ENCODE measurements around the gene STUM.
A peak's percentile ranks its signal among the peaks of the same experiment; 100 is the strongest.

STUM gene

GRCh38 chr1:226618380-226618779 is 69.8 kb downstream of the STUM start:
- no peak overlapping the region for H3K27ac ChIP-seq
- DNase-seq (ENCODE audit: low read depth, low spot score), result no peak

DNA sequence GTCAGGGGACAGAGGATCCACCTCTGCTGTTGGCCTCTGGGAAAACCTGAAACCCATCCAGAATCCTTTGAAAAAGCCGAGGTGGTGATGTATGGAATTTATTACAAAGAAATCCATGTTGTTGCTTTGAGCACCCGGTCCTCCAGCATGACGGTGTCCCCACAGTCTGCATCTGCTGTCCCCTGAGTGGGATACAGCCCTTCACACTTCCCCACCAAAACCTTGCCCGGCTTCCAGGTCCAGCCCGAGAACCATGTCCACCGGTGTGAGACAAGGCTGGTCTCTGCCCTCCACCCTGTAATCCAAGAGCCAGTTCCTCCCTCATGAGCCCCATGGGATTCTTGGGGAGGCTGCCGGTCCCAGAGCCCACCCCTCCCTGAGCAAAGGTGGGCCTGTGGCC is 70.5 kb downstream of the STUM start:
- no peak overlapping the region for H3K27ac ChIP-seq
- no peak for DNase-seq (ENCODE audit: low read depth, low spot score)

DNA sequence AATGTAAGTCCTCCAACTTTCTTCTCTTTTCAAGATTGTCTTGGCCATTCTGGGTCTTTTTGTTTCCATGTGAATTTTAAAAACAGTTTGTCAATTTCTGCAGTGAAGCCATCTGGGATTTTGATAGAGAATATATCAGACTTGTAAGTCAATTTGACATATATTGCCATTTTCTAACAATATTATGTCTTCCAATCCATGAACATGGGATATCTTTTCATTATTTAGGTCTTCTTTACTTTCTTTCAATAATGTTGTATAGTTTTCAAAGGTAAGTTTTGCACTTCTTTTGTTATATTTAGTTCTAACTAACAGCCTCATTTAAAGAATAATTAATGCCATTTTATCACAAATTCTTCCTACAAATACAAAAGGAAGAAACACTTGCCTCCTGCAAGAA is 73.4 kb downstream of the STUM start:
- DNase-seq (ENCODE audit: low read depth, low spot score), result no peak
- H3K27ac ChIP-seq, result no peak overlapping the region

- DNase-seq (ENCODE audit: low read depth, low spot score), result peak; percentile 49
- peak overlapping the region; percentile 32 for H3K27ac ChIP-seq
Observed at GRCh38 chr1:226624526-226624925, 76.0 kb downstream of the STUM start.

GRCh38 chr1:226625326-226625725 is 76.8 kb downstream of the STUM start:
- no peak for DNase-seq (ENCODE audit: low read depth, low spot score)
- peak overlapping the region; percentile 32 for H3K27ac ChIP-seq

DNA sequence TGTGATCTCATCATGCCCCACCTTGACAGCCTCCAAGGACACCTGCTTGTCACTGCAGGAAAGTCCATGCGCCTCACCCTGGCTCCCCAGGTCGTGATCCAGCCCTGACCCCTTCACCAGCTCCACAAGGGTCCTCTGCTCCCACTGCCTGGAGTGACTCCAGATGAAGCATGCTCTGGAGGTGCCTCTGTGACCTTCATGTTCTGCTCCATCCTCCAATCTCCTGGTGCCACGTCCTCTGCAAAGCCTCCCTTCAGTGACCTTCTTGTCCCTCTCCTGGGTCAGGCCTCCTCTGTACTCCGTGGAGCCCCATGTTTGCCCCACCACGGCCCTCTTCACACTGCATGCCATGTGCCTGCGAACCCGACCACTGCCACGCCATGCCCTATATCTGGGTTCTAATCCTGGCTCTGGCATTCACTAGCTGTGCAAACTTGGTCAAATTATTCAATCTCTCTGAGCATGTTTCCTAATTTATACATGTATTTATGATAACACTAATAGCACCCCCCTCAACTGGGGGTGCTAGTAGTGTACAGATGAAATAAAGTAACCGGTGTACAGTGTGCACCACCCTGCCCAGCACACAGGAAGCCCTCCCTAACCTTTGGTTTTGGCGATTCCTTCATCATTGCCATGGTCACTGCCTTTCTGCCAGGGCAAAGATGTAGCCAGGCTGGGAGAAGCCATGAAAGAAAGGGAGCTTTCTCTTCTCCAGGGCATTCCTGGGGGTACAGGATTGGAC is 77.4 kb downstream of the STUM start:
- no peak overlapping the region for H3K27ac ChIP-seq
- DNase-seq (ENCODE audit: low read depth, low spot score), result no peak

GRCh38 chr1:226626577-226626956 is 78.0 kb downstream of the STUM start:
- no peak overlapping the region for H3K27ac ChIP-seq
- no peak for DNase-seq (ENCODE audit: low read depth, low spot score)

GRCh38 chr1:226627050-226627755 is 78.6 kb downstream of the STUM start:
- no peak for DNase-seq (ENCODE audit: low read depth, low spot score)
- H3K27ac ChIP-seq, result no peak overlapping the region

- DNase-seq (ENCODE audit: low read depth, low spot score), result no peak
- H3K27ac ChIP-seq, result no peak overlapping the region
Observed at GRCh38 chr1:226627924-226628611, 79.5 kb downstream of the STUM start.

- no peak for DNase-seq (ENCODE audit: low read depth, low spot score)
- no peak overlapping the region for H3K27ac ChIP-seq
Observed at GRCh38 chr1:226628612-226629155, 80.1 kb downstream of the STUM start.

- no peak for DNase-seq (ENCODE audit: low read depth, low spot score)
- H3K27ac ChIP-seq, result no peak overlapping the region
Observed at GRCh38 chr1:226629210-226629895, 80.8 kb downstream of the STUM start.

- no peak for DNase-seq (ENCODE audit: low read depth, low spot score)
Observed at GRCh38 chr1:226629896-226630550, 81.5 kb downstream of the STUM start.

GRCh38 chr1:226630592-226630991 is 82.0 kb downstream of the STUM start:
- no peak for DNase-seq (ENCODE audit: low read depth, low spot score)
- H3K27ac ChIP-seq, result no peak overlapping the region

More at GRCh38 chr1:226629896-226630550, 81.5 kb downstream of the STUM start:
- no peak overlapping the region for H3K27ac ChIP-seq

- DNase-seq (ENCODE audit: low read depth, low spot score), result no peak
- H3K27ac ChIP-seq, result no peak overlapping the region
Observed at GRCh38 chr1:226631229-226632000, 82.9 kb downstream of the STUM start.

DNA sequence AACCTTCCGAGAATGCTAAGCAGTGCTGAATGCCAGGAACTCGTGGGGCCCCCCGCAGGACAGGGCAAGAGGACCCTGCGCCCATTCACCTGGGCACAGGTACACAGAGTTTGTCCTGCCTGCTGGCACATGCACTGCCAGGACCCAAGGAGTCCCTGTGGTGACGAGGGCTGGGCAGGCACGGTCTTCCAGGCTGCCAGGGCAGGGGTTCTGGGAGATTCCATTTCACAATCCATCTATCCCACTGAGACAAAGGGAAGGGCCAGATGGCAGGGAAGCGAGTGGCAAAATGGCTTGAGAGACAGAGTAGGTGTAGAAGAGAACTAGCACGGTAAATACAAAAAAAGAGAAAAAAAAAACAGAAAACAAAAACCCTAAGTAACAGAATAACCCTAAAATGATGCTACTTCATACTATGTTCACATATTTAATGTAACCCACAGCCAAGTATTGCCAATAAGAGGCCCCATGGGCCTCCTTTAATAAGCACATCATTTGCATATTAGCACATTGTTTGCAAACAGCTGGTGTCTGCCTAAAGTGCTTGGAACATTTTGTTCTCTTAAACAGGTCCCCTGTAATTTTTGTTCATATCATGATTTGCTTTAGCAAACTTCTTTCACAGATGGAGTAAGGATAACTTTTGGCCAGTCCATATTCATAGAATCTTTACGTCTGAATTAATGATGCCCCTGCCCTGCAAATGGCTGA is 83.8 kb downstream of the STUM start:
- DNase-seq (ENCODE audit: low read depth, low spot score), result no peak
- H3K27ac ChIP-seq, result no peak overlapping the region

DNA sequence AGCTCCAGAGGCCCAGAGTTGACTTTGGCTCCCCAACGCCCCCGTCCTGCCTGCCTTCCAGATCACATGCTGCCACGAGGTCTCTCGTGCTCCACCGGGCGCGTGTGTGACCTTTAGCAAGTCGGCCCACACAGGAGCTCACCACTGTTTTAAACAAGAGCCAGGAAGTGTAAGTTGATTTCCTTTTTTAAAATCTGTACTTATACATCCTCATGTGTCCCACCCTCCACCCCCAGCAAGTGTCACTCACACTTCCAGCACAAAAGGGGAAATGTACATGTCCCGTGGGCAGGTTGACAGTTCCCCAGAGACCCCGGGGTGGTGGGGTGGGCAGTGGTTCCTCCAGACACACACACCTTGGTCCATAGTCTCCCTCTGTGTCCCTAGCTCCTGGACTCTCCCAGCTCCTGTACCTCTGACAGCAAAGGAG is 84.4 kb downstream of the STUM start:
- no peak overlapping the region for H3K27ac ChIP-seq
- DNase-seq (ENCODE audit: low read depth, low spot score), result no peak

GRCh38 chr1:226633541-226634165 is 85.1 kb downstream of the STUM start:
- no peak for DNase-seq (ENCODE audit: low read depth, low spot score)
- no peak overlapping the region for H3K27ac ChIP-seq

DNA sequence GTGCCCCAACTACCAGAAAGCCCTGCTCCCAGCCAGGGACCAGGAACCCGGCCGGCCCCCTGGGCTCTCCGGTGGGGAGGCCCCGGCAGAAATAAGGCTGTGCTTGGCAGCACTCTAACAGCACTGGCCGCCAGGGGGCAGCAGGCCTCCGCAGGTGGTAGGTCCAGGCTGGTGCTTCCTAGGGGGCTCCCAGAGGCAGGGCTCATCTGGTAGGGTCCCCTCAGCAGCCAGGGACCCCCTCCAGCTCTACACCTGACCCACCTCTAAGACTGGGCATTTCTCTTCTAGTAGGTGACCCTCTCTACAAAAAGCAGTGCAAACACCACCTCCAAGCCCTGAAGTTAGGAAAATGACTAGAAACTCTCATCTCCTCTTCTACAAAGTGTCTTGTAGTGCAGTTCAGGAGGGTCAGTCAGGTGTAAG is 85.6 kb downstream of the STUM start:
- H3K27ac ChIP-seq, result no peak overlapping the region
- no peak for DNase-seq (ENCODE audit: low read depth, low spot score)

All from epithelial cell of prostate (primary cell).